Measurements from ENCODE around the gene TMBIM4. TPM values are rescaled to one million over a fixed set of nuclear protein-coding genes. Genes with fewer than 3 reads are reported as not detected.

TMBIM4 gene
- total RNA-seq, 2 donors from 2014 or later: 242 to 337 TPM

GRCh38 chr12:66206141-66206540, 36.3 kb upstream of the TMBIM4 start:
- intact Hi-C loops (cut with DNase I): no loop called here
- no peak overlapping the region for H3K27ac ChIP-seq
- WGBS: 97% methylated on average over 1 of the region's 1 CpG

GRCh38 chr12:66203820-66204219, 34.0 kb upstream of the TMBIM4 start:
- H3K4me1 ChIP-seq (replicated peaks): no peaks in the 10 kb centered on the region
- no peak overlapping the region for H3K27ac ChIP-seq
- H3K4me3 ChIP-seq: no peak overlapping the region
- intact Hi-C loops (cut with DNase I): no loop called here
- no peaks in the 10 kb centered on the region for H3K9me3 ChIP-seq
- H3K36me3 ChIP-seq: no peaks in the 10 kb centered on the region
- no peaks in the 10 kb centered on the region for H3K27me3 ChIP-seq (replicated peaks; ENCODE audit: insufficient read depth)
- 76% methylated on average over 4 of the region's 4 CpGs for WGBS
- TF ChIP-seq POLR2AphosphoS5 (IDR thresholded peaks at IDR 0.05) (no peak), POLR2A (IDR thresholded peaks at IDR 0.05) (no peak), CTCF (IDR thresholded peaks at IDR 0.05) (no peak)
- DNase-seq (ENCODE audit: low spot score): no peak

More at GRCh38 chr12:66206141-66206540, 36.3 kb upstream of the TMBIM4 start:
- TF ChIP-seq POLR2A (IDR thresholded peaks at IDR 0.05): no peak
- no peak for TF ChIP-seq CTCF (IDR thresholded peaks at IDR 0.05)
- DNase-seq (ENCODE audit: low spot score): no peak
- no peak overlapping the region for H3K4me3 ChIP-seq
- H3K9me3 ChIP-seq: no peaks in the 10 kb centered on the region
- no peaks in the 10 kb centered on the region for H3K27me3 ChIP-seq (replicated peaks; ENCODE audit: insufficient read depth)
- no peaks in the 10 kb centered on the region for H3K36me3 ChIP-seq
- no peaks in the 10 kb centered on the region for H3K4me1 ChIP-seq (replicated peaks)

GRCh38 chr12:66199831-66200509, 30.2 kb upstream of the TMBIM4 start:
- TF ChIP-seq CTCF (IDR thresholded peaks at IDR 0.05) (no peak), POLR2A (IDR thresholded peaks at IDR 0.05) (no peak), POLR2AphosphoS5 (IDR thresholded peaks at IDR 0.05) (no peak)
- DNase-seq (ENCODE audit: low spot score): no peak
- H3K4me1 ChIP-seq (replicated peaks): no peaks in the 10 kb centered on the region
- H3K4me3 ChIP-seq: no peak overlapping the region
- H3K27ac ChIP-seq: no peak overlapping the region
- no peaks in the 10 kb centered on the region for H3K9me3 ChIP-seq
- no peaks in the 10 kb centered on the region for H3K36me3 ChIP-seq
- H3K27me3 ChIP-seq (replicated peaks; ENCODE audit: insufficient read depth): no peaks in the 10 kb centered on the region
- intact Hi-C loops (cut with DNase I): no loop called here

GRCh38 chr12:66199141-66199540, 29.3 kb upstream of the TMBIM4 start:
- 79% methylated on average over 3 of the region's 3 CpGs for WGBS
- Histone ChIP-seq H3K36me3 (no peaks in the 10 kb centered on the region), H3K27ac (no peak overlapping the region), H3K9me3 (no peaks in the 10 kb centered on the region), H3K4me1 (replicated peaks) (no peaks in the 10 kb centered on the region), H3K27me3 (replicated peaks; ENCODE audit: insufficient read depth) (no peaks in the 10 kb centered on the region), H3K4me3 (no peak overlapping the region)
- DNase-seq (ENCODE audit: low spot score): no peak
- TF ChIP-seq POLR2AphosphoS5 (IDR thresholded peaks at IDR 0.05) (no peak), POLR2A (IDR thresholded peaks at IDR 0.05) (no peak), CTCF (IDR thresholded peaks at IDR 0.05) (no peak)
- intact Hi-C loops (cut with DNase I): no loop called here

- Histone ChIP-seq H3K36me3 (no peaks in the 10 kb centered on the region), H3K4me1 (replicated peaks) (no peaks in the 10 kb centered on the region), H3K9me3 (no peaks in the 10 kb centered on the region), H3K27me3 (replicated peaks; ENCODE audit: insufficient read depth) (no peaks in the 10 kb centered on the region), H3K4me3 (no peak overlapping the region), H3K27ac (no peak overlapping the region)
- DNase-seq (ENCODE audit: low spot score): no peak
- WGBS: 27% methylated on average over 3 of the region's 3 CpGs
- intact Hi-C loops (cut with DNase I): no loop called here
- TF ChIP-seq POLR2A (IDR thresholded peaks at IDR 0.05) (no peak), CTCF (IDR thresholded peaks at IDR 0.05) (no peak), POLR2AphosphoS5 (IDR thresholded peaks at IDR 0.05) (no peak)
Observed at GRCh38 chr12:66197495-66197921, 27.7 kb upstream of the TMBIM4 start.

Measured in prostate gland (tissue), 2 donors.